HG02973 (cell line): ENCODE measurements around the gene SCN2A.
"Not testable (repeated sequence)": the region's sequence is repeated elsewhere in the genome, so short reads cannot be mapped to it uniquely, and the experiment has no call there.

Experiments used
- ATAC-seq: cut with Tn5 transposase; IDR thresholded peaks from one replicate; pipeline ENCODE4 v1.9.1; 2021; ENCODE audit warnings: moderate library complexity; ENCODE audit not compliant: unreplicated experiment

Gene SCN2A

DNA sequence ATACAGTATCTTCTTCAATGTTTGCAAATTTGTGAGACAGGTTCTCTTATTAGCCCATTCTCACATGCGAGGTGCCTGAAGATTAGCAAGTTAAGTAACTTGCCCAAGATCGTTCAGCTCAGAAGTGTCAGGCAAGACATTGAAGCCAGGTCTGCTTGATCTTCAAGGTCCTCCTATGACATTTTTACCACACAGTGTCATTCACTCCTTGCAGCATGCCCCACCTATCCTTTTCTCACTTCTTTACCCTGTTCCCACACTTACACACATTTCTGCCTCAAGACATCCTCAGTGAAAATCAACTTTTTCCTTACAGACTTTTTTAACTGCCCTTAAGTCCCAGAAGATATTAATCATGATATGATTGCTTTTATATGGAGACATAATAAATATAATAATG is 73.8 kb downstream of the SCN2A start:
- ATAC-seq = no peak

DNA sequence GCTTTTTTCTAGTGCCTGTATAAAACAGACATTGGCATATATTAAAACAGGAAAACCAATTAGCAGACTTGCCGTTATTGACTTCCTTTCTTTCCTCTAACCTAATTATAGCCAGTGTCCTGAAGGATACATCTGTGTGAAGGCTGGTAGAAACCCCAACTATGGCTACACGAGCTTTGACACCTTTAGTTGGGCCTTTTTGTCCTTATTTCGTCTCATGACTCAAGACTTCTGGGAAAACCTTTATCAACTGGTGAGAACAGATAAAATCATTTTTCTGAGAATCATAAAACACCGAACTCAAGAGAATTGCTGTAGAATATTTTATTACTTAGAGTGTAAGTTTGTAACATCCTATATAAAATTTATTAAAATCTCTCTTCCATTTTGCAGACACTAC is 74.3 kb downstream of the SCN2A start:
- ATAC-seq = no peak

DNA sequence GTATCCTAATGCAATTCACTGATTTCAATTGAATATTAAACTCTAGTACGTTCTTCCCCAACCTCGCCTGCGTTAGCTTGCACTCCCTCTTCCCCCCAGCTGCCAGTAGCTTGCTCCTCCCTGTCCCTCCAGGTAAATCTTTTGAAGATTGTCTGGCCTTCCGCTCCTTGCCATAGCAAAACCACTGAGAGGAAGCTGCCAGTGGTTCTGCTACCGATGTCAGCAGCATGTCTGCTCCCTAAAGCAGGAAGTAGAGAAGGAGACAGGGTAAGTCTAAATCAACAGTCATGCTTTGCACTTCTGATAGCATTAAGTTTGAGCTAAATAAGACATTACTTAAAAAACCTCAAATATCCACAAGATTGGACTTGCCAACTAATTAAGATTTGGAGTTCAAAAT is 89.1 kb downstream of the SCN2A start:
- no peak for ATAC-seq

- not testable (repeated sequence) for ATAC-seq
These were observed 105.1 kb downstream of the SCN2A start for GRCh38 chr2:165344276-165344675.

DNA sequence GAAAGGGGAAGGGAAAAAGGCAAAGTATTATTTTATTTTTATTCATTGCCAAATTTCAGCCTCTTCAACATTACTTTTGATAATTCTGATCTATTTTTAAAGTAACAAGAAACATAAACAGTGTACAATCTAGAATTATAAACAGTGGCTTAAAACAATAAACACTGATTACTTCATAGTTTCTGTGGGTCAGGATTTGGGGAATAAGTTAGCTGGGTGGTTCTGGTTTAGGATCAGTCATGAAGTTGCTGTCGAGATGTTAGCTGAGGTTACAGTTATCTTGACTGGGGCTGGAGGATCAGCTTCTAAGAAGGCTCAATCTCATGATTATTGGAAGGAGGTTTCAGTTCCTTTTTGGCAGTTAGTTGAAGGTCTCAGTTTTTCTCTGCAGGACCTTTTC is 109.2 kb downstream of the SCN2A start:
- ATAC-seq = no peak

- no peak for ATAC-seq
These were observed 110.0 kb downstream of the SCN2A start for GRCh38 chr2:165349181-165349580.

- peak; percentile 92 for ATAC-seq
These were observed 118.5 kb downstream of the SCN2A start for GRCh38 chr2:165357758-165358157.

GRCh38 chr2:165361514-165361913 is 122.3 kb downstream of the SCN2A start:
- no peak for ATAC-seq

GRCh38 chr2:165369131-165369897 is 130.1 kb downstream of the SCN2A start:
- ATAC-seq = no peak

DNA sequence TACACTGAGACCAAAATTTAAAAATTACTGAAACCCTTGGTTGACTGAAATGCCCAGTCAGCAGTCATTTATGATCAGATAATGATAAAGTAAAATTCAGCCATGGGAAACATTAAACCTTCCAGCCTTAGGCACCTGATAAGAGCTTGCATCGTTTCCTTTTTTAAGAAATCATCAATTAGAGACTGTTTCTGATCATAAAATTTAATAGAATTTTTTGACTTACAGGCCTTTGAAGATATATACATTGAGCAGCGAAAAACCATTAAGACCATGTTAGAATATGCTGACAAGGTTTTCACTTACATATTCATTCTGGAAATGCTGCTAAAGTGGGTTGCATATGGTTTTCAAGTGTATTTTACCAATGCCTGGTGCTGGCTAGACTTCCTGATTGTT is 130.7 kb downstream of the SCN2A start:
- ATAC-seq = no peak

DNA sequence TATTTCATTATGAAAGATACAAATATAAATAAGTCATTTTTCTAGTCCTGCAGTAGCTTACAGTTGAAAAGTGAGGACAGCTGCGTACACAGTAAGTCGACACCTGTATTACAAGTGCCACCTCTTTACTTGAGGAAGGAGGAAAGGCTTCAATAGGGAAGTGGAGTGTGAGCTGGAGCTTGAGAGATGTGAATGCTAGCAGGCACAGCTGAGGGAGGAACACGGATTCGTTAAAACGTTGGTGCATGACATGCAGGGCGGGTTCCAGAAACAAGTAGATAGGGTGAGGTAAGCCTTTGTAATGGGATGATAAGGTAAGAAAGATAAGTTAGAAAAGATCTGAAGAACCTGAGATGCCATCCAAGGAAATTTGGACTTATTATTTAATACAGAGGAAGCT is 132.1 kb downstream of the SCN2A start:
- ATAC-seq = no peak

- ATAC-seq = no peak
These were observed 134.2 kb downstream of the SCN2A start for GRCh38 chr2:165373278-165374010.

DNA sequence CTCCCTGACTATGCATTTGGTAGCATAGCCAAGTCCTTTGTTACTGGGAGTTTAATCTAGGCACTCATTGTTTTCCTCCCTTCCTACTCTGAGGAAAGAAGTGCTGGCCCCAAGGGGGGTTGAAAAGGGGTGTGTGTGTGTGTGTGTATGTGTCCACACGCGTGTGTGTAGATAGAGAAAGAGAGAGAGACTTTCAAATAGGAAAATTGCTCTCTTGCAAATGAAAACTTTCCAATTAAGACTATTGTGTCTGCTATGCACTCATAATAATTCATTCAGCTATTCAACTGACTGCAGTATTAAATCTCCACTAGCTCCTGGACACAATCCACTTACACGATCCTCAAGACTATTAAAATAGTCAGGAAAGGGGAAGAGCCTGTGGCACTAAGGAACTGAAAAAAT is 137.4 kb downstream of the SCN2A start:
- no peak for ATAC-seq

DNA sequence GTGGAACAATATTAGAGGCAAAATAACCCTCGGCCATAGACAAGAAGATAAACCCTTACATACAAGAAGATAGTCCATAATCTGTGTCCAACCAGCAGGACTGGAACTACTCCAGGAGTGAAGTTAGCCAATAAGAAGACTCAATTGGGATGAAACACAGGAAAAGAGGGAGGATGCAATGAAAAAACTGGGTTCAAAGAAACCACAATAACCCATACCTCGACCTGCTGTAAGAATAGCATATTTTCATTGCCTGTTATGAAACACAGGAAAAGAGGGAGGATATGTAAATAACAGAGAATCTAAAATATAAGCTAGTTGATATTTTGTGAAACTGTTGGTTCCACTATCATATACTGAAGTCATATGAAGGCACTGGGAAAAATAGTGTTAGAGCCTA is 143.1 kb downstream of the SCN2A start:
- ATAC-seq = no peak

DNA sequence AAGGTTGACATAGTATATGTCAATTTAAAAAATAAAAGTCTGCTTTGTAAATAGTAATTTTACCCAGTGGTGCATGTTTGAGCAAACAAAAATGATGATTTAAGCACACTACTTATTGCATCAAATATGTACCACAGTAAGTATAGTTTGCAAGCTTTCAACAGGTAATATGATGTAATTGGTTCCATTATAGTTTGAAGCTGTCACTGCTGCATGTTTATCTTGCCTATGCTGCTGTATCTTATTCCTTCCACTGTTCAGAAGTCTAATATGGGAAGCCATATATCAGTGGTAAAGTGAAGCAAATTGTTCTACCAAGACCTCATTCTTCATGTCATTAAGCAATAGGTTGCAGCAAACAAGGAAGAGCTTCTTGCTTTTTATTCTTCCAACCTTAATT is 151.7 kb downstream of the SCN2A start:
- no peak for ATAC-seq

DNA sequence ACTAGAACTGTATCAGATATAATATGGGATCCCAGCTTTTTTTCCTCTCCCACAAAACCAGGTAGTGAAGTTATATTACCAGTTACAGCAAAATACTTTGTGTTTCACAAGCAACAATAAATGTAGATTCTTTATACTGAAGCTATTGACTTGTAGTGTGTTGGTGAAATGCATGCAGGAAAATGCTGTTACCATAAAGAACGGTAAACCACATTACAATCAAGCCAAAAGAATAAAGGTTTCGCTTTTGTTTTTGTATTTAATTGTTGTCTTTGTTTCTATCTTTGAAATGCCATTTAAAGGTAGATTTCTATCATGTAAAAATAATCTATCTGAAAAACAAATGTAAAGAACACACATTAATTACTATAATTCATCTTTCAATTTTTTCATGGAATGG is 152.6 kb downstream of the SCN2A start:
- no peak for ATAC-seq

GRCh38 chr2:165398603-165399002 is 159.4 kb downstream of the SCN2A start:
- ATAC-seq = not testable (repeated sequence)

DNA sequence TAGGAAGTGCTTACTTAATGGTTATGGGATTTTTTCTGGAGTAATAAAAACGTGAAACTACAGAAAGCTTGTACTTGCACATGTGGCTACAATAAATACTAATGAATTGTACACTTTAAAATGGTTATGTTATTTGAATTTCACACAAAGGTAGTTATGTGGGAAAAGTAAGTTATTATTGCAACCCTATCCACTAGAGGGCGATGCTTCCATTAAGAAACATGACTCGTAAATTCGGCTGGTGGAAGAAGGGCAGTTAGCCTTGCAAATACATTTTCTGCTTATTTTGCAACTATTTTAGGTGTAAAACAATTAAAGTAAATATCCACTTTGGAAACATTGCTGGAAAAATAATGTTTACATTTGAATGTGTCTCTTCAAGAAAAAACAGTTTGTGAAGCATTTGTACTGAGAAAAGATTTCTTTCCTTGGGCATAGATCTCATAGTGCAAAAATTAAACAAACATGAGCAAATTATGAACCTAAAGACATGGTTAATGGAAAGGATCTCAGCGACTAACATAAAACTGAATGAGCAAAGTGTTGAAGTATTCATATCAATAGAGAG is 162.2 kb downstream of the SCN2A start:
- ATAC-seq = peak; percentile 58

DNA sequence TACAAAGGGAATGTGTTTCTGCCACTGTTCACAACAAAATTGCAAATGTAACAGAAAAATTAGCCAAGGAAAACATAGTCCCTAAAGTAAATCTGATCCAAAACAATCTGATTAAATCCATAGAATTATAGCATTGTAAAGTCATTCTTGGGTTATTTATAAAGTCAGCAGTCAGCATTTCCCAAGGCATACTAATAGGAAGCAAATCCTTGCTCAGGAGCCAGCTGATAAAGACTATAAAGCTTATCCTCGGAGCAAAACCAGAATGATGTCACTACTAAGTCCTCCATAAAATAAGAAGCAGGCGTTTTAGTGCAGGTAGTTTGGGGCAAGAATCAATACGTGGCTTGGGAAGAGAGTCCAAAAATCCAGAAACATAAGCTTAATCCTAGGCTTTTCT is 162.9 kb downstream of the SCN2A start:
- no peak for ATAC-seq

DNA sequence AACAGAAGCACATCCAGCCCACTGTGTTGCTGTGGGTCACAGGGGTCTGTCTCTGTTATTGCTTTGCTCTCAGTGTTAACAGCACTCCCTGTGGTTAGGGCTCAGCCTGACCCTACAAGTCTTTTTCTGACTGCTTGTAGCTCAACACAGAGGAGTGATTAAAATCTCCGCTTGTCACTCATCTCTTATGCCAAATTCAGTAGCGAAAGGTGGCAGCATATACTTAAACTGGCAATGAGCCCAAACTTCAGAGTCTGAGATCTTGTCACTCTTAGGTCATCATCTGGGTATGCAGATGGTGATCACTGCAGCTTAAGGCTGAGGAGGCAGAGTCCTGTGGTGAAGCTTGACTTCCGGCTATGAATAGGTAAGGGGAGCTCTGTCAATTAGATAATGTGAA is 167.0 kb downstream of the SCN2A start:
- ATAC-seq = no peak

DNA sequence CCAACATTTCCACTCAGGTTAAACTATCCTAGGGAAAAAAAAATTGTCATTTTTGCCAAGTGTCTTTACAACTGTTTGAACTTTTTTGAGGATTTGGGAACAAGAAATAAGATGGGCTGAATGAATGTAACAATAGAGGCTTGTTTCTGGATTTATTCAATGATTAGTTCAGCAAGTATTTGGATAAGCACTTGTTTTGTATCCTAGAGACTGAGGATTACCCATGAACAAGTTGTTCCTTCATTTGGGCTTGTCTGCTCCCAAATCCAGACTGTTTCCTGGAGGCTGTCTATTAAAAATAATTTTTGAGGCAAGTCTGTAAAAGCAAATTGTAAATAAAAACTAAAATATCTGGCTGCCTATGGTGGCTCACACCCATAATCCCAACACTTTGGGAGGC is 168.3 kb downstream of the SCN2A start:
- ATAC-seq = no peak

- ATAC-seq = no peak
These were observed 169.0 kb downstream of the SCN2A start for GRCh38 chr2:165408186-165408585.
